Left lung (tissue), 10 donors: ENCODE data around the gene AFF1. TPM values are rescaled to one million over a fixed set of nuclear protein-coding genes. Genes with fewer than 3 reads are reported as not detected.
"Not testable (repeated sequence)": the region's sequence is repeated elsewhere in the genome, so short reads cannot be mapped to it uniquely, and the experiment has no call there.

Experiments
- ATAC-seq: fragments of 200-7000 bp; cut with Tn5 transposase; one replicate; pipeline ENCODE4 v1.9.1; 2020; ENCODE audit warnings: moderate library complexity
- DNase-seq, 4 donors: peaks; one replicate each; pipeline ENCODE4 v3.0.0-alpha.2; 2013 to 2020
- H3K27ac ChIP-seq, 2 donors: fragments of 200-600 bp; sonication (generic) in 1 of 2; one replicate each; pipeline versions ENCODE4 v1.5.0 to v1.8.0; 2020 to 2021
- H3K27me3 ChIP-seq, 2 donors: fragments of 200-600 bp; sonication (generic) in 1 of 2; one replicate each; pipeline versions ENCODE4 v1.5.0 to v1.8.0; 2020 to 2021
- H3K36me3 ChIP-seq, 2 donors: fragments of 200-600 bp; sonication (generic) in 1 of 2; one replicate each; pipeline versions ENCODE4 v1.5.0 to v1.8.0; 2020 to 2021
- H3K4me1 ChIP-seq, 2 donors: fragments of 200-600 bp; one replicate each; pipeline ENCODE4 v1.8.0; 2021
- H3K4me3 ChIP-seq, 2 donors: fragments of 200-600 bp; sonication (generic) in 1 of 2; one replicate each; pipeline versions ENCODE4 v1.5.0 to v1.8.0; 2020 to 2021; ENCODE audit warnings: mild to moderate bottlenecking in 1 of 2
- H3K9me3 ChIP-seq, 2 donors: fragments of 200-600 bp; sonication (generic) in 1 of 2; one replicate each; pipeline versions ENCODE4 v1.5.0 to v1.8.0; 2020 to 2021
- intact Hi-C, 2 donors: fragments of 100-400 bp; cut with DNase I; formaldehyde crosslinking; loops; one replicate each; pipeline versions ENCODE4 v1.11.2 to v1.14.2; 2022
- polyA plus RNA-seq, 6 donors: library from polyadenylated mRNA; unstranded; fragments of 120-200 nt; gene quantifications; one replicate each; pipeline ENCODE4 v1.2.1, GENCODE V29; 2013; ENCODE audit not compliant: insufficient read length in 6 of 6
- total RNA-seq, 2 donors: library from RNA; stranded (reverse); fragmentation: NEBNext Ultra II Directional; extraction: Animal tissue kit (Norgen Biotek cat#: 25700); gene quantifications; one replicate each; pipeline ENCODE4 v1.2.1, GENCODE V29; 2021
- TF ChIP-seq, protein P1 (sequence below), 2 donors: fragments of 200-600 bp; sonication (generic) in 1 of 2; IDR thresholded peaks; one replicate each; pipeline versions ENCODE4 v1.5.0 to v1.8.0; 2021; ENCODE audit warnings: antibody characterized with exemption in 2 of 2
- donor health status: DM: no; HTN: yes; CAD: no.
- donor health status: DM: no; HTN: no; CAD: no.

Gene AFF1
- total and polyA plus RNA-seq, 8 donors: 40.8 to 86.0 (median 48.1) TPM

DNA sequence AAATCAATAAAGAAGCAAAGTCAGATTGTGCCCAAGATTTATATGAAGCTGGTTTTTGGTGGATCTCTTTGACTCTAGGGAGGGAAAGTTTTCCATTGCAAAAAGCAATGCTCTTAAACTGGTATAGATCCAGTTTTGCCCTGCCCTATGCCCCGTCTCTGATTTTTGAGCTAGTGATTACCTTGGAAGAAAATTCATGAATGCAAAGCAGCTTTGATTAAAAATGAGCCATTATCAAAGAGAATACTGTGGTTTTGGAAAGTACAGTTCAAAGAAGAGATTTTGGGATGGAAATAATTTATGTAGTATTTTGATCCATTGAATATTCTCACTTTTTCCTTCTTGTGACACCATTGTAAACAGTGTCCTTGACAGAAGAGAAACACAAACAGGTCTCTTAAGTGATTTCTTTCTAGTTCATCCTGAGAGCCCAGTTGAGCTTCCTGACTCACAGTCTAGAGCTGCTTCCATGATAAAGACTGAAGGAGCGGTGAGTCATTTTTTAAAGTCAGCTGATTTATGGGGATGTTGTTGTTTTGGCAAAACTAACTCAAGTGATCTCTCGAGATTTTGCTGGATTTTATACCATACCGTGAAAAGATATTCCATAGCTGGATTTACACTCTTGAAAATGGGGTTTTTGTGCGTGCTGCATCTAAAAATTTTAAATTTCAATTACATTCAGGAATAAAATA, 76.7 kb downstream of the AFF1 start:
- Histone ChIP-seq H3K36me3 (no peaks in the 10 kb centered on the region), H3K9me3 (no peaks in the 10 kb centered on the region), H3K4me3 (no peak overlapping the region), H3K27ac (peak overlapping the region; percentile 79 to 83), H3K27me3 (no peaks in the 10 kb centered on the region), H3K4me1 (peaks cover 46 to 83% of the 10 kb centered on the region in 2 donors)
- TF ChIP-seq, protein P1, sequence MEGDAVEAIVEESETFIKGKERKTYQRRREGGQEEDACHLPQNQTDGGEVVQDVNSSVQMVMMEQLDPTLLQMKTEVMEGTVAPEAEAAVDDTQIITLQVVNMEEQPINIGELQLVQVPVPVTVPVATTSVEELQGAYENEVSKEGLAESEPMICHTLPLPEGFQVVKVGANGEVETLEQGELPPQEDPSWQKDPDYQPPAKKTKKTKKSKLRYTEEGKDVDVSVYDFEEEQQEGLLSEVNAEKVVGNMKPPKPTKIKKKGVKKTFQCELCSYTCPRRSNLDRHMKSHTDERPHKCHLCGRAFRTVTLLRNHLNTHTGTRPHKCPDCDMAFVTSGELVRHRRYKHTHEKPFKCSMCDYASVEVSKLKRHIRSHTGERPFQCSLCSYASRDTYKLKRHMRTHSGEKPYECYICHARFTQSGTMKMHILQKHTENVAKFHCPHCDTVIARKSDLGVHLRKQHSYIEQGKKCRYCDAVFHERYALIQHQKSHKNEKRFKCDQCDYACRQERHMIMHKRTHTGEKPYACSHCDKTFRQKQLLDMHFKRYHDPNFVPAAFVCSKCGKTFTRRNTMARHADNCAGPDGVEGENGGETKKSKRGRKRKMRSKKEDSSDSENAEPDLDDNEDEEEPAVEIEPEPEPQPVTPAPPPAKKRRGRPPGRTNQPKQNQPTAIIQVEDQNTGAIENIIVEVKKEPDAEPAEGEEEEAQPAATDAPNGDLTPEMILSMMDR (IDR thresholded peaks at IDR 0.05): no peak
- intact Hi-C loops: no loop called here
- no peak for DNase-seq
- ATAC-seq: peak; percentile 6

DNA sequence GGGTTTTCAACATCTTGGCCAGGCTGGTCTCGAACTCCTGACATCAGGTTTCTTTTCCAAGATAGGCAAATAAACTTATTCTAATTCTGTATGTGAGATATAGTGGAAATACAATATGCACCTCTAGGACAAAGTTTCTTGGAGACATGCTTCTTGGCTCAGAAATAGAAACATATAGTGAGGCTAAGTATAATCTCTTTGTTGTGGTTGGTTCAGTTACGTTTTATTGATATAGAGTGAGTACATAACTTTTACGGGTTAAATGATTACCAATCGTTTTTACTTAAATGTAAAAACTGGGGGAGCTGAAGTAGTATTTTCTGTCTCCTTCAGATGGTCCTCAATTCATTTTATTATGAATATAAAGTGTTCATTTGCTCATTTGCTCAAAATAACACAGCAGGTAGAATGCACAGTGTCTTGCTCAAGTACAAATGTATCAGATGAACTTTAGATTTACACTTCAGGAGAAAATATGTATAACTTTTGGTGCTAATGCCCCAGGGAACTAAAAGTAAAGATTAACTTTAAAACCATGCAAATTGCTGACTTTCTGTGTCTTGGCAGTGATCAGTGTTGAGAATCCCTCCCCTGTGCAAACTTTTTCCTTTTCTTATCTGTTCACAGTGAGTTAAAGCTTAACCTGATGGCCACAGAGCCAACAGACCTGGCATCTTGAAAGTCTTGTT, 77.6 kb downstream of the AFF1 start:
- H3K9me3 ChIP-seq: no peaks in the 10 kb centered on the region
- peak; percentile 47 for ATAC-seq
- TF ChIP-seq, protein P1 (IDR thresholded peaks at IDR 0.05): no peak
- peaks cover 52 to 93% of the 10 kb centered on the region in 2 donors for H3K4me1 ChIP-seq
- no peak overlapping the region for H3K4me3 ChIP-seq
- H3K27ac ChIP-seq: peak overlapping the region; percentile 79 to 83
- intact Hi-C loops: no loop called here
- H3K27me3 ChIP-seq: no peaks in the 10 kb centered on the region
- H3K36me3 ChIP-seq: no peaks in the 10 kb centered on the region
- no peak for DNase-seq

DNA sequence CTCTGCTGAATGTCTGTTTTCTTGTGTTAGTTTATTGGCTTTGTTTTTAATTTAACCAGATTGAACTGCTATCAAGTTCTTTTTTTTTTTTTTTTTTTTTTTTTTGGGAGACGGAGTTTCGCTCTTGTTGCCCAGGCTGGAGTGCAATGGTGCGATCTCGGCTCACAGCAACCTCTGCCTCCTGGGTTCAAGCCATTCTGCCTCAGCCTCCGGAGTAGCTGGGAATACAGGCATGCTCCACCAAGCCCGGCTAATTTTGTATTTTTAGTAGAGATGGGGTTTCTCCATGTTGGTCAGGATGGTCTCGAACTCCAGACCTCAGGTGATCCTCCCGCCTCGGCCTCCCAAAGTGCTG, 78.1 kb downstream of the AFF1 start:
- Histone ChIP-seq H3K4me1 (peaks cover 57 to 98% of the 10 kb centered on the region in 2 donors), H3K27ac (peak overlapping the region; percentile 79 to 83)
- H3K9me3 ChIP-seq, H3K4me3 ChIP-seq, intact Hi-C loops, H3K36me3 ChIP-seq, DNase-seq, H3K27me3 ChIP-seq, ATAC-seq: not testable (repeated sequence)

DNA sequence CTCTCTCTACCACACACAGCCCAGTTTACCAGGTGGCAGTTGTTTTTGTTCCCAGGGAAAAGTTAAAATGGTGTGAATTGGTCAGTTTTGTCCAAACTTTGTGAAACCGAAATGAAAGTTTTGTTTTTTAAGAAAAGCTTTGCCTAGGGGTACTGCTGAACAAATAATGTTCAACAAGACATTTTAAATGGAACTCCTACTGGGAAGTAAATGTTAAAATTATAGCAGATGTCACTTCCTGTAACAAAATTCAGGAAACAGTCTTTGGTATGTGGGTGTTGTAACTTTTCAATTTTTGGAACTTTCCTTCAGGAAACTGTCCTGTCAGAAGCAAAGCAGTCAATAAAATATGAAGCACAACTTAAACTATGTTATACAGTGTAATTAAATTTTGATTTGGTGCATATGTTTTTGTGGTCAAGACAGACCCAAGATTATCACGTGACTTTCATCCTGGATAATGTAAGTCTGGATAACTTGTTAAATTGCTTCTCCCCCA, 79.5 kb downstream of the AFF1 start:
- H3K4me1 ChIP-seq: peaks cover 56 to 98% of the 10 kb centered on the region in 2 donors
- no peaks in the 10 kb centered on the region for H3K36me3 ChIP-seq
- no peaks in the 10 kb centered on the region for H3K9me3 ChIP-seq
- H3K27me3 ChIP-seq: no peaks in the 10 kb centered on the region
- H3K27ac ChIP-seq: peak overlapping the region; percentile 79 to 83
- TF ChIP-seq, protein P1 (IDR thresholded peaks at IDR 0.05): no peak
- H3K4me3 ChIP-seq: peak overlapping the region in 1 of 2 donors; percentile 2
- ATAC-seq (no peak), DNase-seq (peak in 1 of 4 donors; percentile 57)
- intact Hi-C loops: no loop called here

DNA sequence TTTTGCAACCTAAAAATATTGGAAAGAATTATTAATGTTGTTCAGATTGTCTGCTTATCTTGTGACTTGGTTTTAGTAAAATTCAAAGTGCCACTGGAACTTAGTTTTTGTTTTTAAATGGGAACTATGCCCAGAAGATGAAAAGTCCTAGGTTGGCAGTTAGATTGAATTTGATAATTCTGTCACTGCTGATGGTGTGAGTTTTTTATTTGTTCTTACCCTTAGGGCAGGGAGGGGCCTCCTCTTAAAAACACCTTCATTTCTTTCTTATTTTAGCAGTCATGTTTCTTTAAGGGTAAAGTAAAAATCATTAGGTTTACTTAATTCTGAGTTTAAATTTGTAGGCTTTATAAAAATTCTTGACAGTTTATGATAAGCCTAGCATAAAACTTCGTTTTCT, 80.6 kb downstream of the AFF1 start:
- no peak overlapping the region for H3K4me3 ChIP-seq
- no peaks in the 10 kb centered on the region for H3K9me3 ChIP-seq
- peak overlapping the region; percentile 79 to 83 for H3K27ac ChIP-seq
- no peaks in the 10 kb centered on the region for H3K36me3 ChIP-seq
- H3K27me3 ChIP-seq: no peaks in the 10 kb centered on the region
- intact Hi-C loops: no loop called here
- peak; percentile 22 for ATAC-seq
- TF ChIP-seq, protein P1 (IDR thresholded peaks at IDR 0.05): no peak
- peaks cover 48 to 90% of the 10 kb centered on the region in 2 donors for H3K4me1 ChIP-seq
- DNase-seq: no peak
